NT2/D1 (cell line): ENCODE results near the gene ELOVL2.

Source experiments
- YY1 ChIP-seq: IDR thresholded peaks from 2 replicates; pipeline ENCODE4 v1.6.1; 2011; ENCODE audit not compliant: insufficient read length, insufficient read depth
- ZNF274 ChIP-seq: IDR thresholded peaks from 2 replicates; pipeline ENCODE4 v1.6.1; 2011; ENCODE audit warnings: mild to moderate bottlenecking, low read depth, low read length

DNA sequence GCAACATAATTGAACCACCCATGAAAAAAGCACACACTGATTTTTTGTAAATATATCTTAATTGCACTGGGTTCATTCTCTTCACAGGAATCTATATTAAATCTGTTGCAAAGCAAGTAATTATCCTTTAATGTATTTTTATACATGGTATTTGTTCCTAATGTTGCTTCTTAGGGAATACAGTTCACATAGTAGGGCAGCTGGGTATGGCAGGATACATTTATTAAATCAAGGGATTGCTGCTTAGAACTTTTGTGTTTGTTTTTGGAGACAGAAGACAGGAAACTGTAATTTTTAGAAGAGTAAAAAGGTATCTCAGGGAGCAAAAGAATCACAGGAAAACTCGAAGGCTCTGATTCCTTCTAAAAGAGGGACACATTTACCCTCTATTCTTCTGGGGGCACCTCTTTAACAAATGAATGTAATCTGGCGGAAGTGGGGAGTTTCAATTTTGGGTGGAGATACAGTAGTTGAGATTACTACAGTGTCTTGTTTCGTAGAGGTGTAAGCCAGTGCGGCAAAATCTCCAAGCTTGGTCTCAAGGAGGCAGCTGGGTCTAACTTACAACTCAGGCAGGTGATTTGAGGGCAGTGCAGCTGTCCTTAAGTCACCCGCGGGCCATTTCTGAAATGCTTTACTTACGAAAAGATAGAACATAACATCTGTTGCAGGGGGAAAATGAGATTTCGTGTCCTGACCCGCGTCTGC is 48.7 kb upstream of the ELOVL2 start:
- TF ChIP-seq YY1 (no peak), ZNF274 (no peak)
